Stimulated activated CD8-positive, alpha-beta memory T cell treated with anti-CD3 and anti-CD28 coated beads, Interleukin-4, amount 100 ng/mL, for 1 hour (primary cell): ENCODE measurements around the gene PSKH1.

ENCODE experiments used
- DNase-seq, 2 donors: peaks; one replicate each; pipeline ENCODE4 v3.0.0-alpha.2; 2020; ENCODE audit warnings: low read depth in 2 of 2, low spot score in 1 of 2

The PSKH1 gene

DNA sequence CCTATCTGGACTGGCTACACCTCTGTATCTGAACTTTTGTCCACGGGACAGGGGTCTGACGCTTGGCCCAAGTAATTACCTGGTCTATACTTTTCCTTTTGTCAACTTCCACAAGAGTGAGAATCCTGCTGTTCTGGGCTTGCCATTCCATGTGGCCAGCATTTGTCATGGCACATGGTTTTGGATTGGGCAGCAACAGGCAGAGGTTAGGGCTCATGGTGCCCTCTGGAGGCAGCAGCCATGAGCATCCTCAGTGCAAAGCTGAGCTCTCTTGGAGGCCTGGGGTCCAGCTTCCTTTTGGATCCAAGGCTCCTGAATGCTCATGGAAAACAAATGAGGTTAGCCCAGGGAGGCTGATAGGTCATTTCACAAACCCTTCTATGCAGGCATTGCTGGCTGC, 27.7 kb upstream of the PSKH1 start:
- DNase-seq = no peak

GRCh38 chr16:67868290-67868689, 24.8 kb upstream of the PSKH1 start:
- no peak for DNase-seq

- no peak for DNase-seq
Observed at GRCh38 chr16:67869653-67870052, 23.4 kb upstream of the PSKH1 start.

DNA sequence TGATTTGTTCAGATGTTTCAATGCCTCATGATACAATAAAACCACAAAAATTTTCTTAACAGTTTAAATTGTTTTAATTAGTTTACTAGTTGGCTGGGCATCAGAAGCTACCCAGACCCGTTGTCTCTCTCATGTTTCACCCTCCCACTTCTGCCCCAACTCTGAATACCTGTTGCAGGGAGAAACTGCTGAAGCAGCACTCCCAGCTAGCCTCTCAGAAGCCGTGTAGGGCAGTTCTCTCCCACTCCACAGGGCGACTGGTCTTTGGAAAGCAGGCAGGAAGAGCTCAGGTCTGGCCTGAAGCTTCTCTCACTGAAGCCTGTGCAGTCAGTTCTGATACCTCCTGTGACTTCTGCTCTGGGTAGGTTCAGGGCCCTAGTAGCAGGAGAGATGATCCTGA, 21.8 kb upstream of the PSKH1 start:
- DNase-seq = no peak

GRCh38 chr16:67872131-67872630, 20.9 kb upstream of the PSKH1 start:
- DNase-seq = no peak

- DNase-seq = peak; percentile 72 to 80
Observed at GRCh38 chr16:67872631-67873434, 20.2 kb upstream of the PSKH1 start, which contains the start of gene EDC4. TSS of gene EDC4 (plus strand) at chr16:67873052. CDS start at chr16:67873262, 210 bp downstream.

DNA sequence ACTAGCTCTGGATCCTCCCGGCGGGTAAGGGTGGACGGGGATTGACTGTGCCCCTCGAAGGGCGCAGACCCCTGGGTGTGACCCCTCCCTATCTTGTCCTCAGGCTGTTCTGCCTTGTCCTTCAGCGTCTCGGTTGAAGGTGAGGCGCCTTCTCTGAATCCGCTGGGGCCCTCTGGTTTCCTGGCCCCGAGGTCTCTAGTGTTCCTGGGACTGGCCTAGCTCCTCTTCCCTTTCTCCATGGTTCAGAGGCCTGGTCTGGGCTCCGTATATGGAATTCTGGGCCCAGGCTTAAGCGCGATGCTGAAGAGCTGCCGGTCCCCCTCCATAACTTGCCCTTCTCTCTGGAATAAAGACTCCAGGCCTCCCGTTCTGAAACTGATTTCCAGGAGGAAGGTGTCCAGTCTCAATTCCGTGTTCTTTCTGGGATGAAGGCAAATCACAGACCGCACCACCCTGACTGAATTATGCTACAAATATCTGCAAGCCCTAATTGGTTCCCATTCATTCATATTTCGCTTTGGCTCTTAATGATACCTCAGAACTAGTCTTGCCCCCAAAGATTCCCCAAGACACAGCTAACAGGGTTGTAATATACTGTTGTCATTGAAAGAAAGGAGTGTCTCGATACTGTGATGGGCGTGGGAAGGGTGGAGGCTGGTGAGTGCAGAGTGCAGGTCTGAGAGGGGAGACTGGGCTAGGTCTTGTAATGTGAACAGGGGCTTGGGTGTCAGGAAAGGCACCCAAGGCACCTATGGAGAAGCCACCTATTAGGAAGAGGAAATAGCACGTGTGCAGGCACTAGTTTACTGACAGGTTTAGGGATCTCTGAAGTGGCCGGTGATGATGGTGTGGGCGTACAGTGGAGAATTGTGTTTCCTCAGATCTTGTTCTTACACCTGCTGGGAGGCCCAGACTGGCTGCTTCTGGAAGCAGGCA, 19.4 kb upstream of the PSKH1 start:
- no peak for DNase-seq

GRCh38 chr16:67874372-67874771, 18.7 kb upstream of the PSKH1 start:
- no peak for DNase-seq

GRCh38 chr16:67877064-67877463, 16.0 kb upstream of the PSKH1 start:
- DNase-seq = no peak

GRCh38 chr16:67878232-67878631, 14.8 kb upstream of the PSKH1 start:
- no peak for DNase-seq

DNA sequence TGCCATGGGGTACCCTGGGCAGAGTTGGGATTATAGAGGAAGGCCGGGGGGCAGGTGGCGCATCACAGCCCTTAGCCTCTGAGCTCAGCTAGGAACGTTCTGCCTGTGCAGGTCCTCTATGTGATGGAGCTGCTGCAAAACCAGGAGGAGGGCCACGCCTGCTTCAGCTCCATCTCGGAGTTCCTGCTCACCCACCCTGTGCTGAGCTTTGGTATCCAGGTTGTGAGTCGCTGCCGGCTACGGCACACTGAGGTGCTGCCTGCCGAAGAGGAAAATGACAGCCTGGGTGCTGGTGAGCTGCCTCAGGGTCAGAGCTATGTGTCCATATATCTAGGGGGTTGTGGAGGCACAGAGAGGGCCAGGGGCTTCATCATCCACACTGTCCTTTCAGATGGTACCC, 14.2 kb upstream of the PSKH1 start:
- DNase-seq = no peak

DNA sequence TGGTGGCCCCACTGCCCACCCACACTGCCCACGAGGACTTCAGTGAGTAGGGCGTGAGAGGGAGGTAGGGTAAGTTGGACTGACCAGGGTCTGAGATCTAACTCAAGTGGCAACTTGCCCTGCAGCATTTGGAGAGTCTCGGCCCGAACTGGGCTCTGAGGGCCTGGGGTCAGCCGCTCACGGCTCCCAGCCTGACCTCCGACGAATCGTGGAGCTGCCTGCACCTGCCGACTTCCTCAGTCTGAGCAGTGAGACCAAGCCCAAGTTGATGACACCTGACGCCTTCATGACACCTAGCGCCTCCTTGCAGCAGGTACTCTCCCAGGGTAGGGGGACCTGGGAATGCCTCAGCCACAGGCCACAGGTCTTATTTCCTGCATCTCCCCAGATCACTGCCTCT, 13.6 kb upstream of the PSKH1 start:
- no peak for DNase-seq

GRCh38 chr16:67879936-67880335, 13.1 kb upstream of the PSKH1 start:
- no peak for DNase-seq

DNA sequence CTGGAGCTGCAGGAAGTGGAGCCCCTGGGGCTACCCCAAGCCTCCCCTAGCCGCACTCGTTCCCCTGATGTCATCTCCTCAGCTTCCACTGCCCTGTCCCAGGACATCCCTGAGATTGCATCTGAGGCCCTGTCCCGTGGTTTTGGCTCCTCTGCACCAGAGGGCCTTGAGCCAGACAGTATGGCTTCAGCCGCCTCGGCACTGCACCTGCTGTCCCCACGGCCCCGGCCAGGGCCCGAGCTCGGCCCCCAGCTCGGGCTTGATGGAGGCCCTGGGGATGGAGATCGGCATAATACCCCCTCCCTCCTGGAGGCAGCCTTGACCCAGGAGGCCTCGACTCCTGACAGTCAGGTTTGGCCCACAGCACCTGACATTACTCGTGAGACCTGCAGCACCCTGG, 12.5 kb upstream of the PSKH1 start:
- DNase-seq = no peak

DNA sequence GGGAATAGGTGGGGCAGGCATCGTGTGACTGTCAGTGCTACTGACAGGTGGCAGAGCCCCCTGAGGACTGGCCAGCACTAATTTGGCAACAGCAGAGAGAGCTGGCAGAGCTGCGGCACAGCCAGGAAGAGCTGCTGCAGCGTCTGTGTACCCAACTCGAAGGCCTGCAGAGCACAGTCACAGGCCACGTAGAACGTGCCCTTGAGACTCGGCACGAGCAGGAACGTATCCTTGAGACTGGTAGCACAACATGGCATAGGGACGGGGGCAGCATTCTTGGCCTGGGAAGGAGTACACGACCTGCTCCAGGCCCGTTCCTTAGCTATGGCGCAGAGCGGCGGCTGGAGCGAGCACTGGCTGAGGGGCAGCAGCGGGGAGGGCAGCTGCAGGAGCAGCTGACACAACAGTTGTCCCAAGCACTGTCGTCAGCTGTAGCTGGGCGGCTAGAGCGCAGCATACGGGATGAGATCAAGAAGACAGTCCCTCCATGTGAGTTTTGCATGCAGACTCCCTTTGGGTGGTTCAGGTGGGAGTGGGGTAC, 11.4 kb upstream of the PSKH1 start:
- no peak for DNase-seq

DNA sequence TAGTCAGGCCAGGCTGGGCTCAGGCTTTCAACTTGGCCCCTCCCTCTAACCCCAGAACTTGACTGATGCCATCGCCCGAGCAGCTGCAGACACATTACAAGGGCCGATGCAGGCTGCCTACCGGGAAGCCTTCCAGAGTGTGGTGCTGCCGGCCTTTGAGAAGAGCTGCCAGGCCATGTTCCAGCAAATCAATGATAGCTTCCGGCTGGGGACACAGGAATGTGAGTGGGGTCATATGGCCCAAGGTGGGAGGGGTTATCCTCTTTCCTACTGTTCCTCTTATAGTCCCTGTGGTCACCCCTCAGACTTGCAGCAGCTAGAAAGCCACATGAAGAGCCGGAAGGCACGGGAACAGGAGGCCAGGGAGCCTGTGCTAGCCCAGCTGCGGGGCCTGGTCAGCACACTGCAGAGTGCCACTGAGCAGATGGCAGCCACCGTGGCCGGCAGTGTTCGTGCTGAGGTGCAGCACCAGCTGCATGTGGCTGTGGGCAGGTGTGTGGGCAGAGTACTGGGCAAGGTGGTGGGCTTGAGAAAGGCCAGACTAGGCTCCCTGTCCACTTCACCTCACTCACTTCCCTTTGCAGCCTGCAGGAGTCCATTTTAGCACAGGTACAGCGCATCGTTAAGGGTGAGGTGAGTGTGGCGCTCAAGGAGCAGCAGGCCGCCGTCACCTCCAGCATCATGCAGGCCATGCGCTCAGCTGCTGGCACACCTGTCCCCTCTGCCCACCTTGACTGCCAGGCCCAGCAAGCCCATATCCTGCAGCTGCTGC, 10.5 kb upstream of the PSKH1 start:
- no peak for DNase-seq

DNA sequence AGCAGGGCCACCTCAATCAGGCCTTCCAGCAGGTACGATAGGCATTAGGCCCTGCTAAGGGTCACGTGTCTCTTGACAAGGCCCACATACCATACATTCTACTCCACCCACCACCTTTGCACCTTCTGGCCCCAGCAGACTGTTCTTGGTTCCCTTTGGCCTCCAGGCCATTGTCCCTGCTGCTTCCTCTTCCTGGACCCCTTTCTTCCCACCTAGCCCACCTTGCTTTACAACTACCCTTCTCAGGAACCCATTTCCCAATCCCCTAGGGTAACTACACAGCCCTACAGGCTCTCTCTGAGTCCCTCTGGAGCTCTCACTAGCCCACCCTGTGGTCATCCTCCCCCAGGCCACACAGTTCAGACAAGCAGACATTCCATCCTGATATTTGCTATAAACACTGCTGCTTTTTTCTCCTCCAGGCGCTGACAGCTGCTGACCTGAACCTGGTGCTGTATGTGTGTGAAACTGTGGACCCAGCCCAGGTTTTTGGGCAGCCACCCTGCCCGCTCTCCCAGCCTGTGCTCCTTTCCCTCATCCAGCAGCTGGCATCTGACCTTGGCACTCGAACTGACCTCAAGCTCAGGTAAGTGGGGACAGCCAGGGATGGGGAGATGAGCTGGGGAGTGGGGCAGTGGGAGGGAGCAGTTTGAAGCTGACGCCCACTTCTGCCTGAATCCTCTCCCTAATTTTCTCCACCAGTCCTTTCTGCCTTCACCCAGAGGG, 9.7 kb upstream of the PSKH1 start:
- DNase-seq = no peak

- peak; percentile 47 to 54 for DNase-seq
Observed at GRCh38 chr16:67883872-67884261, 9.2 kb upstream of the PSKH1 start.

DNA sequence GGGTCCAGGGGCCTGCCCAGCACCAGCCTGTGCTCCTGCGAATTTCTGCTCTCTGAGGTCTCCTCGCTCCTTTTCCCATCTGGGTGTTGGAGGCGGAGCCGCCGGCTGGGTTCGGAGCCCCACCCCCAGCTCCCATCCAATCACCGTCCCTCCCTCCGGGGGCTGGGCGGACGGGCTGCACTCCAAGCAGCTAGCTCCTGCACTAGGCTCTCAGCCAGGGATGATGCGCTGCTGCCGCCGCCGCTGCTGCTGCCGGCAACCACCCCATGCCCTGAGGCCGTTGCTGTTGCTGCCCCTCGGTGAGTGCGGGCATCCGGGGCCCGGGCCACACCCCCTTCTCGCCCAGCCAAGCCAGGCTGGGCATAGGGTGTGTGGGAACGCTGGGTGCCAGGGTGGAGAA, 8.4 kb upstream of the PSKH1 start, which contains the start of gene NRN1L:
Gene NRN1L, plus strand, starts transcription at position 202 of the 400 bp plus-strand sequence. Its CDS starts 19 bp downstream, at position 221.
- no peak for DNase-seq

GRCh38 chr16:67885545-67885944, 7.5 kb upstream of the PSKH1 start:
- DNase-seq = no peak
